HG03108 (cell line): ENCODE data around the gene CHRNA1.

Source experiments
- ATAC-seq: cut with Tn5 transposase; IDR thresholded peaks from one replicate; pipeline ENCODE4 v1.9.1; 2021; ENCODE audit warnings: moderate library complexity; ENCODE audit not compliant: unreplicated experiment

CHRNA1 gene

DNA sequence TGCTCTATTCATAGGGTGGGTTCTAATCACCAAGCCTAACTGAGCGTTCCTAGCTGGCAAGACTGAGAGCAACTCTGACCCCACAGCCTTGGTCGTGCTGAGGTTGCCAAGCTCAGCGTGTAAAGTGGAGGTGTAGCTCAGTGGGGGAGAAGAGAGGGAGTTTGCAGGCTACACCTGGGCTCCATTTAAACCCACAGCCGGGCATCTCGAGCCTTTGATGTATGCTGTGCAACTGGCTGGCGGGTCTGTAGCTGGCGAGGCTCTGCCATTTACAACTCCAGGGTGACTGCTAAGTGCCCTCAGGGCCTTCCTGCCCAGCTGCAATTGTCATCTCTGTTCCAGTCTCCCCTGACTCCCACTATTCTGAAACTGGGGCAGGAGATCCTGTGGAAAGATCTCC lies 20.0 kb upstream of the CHRNA1 start:
- no peak for ATAC-seq

DNA sequence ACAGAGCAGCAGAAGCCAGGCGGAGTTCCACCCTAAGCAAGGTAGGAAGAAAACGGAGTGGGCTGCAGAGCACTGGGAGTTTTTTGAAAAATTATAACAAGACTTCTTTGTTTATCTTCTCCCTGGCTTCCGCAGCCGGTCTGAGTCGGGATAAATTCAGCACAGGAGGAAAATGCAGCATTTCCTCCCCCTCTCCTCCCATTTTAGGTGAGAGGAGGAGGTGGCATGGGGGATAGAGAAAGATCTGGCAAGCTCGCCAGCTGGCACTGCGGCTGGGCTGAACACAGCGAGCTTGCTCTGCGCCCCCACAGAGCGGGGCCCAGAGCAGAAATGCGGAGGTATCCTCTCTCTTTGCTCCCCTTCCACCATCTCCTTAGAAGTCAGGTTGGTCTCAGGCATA lies 17.7 kb upstream of the CHRNA1 start:
- ATAC-seq, result no peak

DNA sequence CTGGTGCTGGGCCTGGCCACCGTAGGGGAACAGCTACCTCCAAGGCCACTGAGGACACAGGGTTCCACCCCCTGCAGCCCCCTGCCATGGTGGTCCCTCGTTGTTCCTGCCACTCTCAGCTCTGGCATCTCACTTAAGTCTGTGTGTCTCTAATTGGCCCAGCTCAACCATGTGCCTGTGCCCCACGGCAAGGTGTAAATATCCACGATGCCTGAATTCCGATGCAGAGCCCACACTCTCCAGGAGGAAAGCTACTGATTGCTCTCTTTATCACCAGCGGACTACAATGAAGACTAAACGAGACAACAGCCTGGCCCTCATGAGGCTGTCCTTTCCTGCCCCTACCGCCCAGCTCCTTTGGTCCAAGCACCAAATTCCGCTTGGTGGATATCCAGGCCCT lies 17.0 kb upstream of the CHRNA1 start:
- ATAC-seq, result no peak

DNA sequence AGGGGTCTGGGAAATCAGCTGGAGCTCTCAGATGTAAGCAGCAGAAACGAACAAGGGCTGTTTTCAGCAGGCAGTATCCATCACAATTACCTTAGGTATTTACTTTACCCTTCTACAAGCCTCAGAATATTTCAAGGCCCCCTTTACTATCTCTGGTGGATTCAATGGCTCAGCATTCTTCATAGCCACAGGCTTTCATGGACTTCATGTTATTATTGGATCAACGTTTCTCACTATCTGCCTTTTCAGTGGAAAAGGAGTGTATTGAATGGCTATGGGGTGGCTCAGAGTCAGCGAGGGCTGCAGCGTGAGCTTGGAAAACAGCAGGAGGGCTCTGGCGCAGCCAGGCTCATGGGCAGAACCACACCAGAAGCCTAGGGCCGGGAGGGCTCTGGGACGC lies 16.6 kb upstream of the CHRNA1 start:
- no peak for ATAC-seq

DNA sequence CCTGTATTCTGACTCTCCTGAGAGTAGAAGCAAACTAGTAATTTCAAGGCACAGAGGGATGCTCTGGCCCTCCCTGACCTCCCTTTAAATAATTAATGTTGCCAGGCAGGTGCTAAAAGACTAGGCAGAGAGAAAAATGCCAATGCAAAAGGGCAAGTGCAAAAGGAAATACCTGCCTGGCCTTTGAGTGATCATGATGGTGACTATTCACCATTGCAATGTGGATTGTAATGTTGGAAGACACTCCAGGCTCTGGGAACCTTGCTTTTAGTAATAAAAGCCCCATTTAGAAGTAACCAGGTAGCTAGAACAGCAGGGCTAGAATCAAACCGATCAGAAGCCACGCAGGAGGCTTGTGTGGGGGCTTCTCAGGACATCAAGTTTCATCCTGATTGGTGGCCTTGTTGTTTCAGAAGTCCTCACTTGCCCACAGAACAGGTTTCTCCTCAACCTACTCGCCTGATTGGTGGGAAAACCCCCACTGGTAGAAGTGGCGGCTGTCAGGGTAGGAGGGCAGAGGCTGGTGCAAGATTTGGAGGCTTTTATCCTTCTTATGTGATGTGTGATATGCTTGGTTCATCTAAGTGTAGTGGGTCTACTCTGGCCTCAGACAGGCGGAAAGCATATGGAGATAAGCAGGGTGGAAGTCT lies 16.0 kb upstream of the CHRNA1 start:
- no peak for ATAC-seq

DNA sequence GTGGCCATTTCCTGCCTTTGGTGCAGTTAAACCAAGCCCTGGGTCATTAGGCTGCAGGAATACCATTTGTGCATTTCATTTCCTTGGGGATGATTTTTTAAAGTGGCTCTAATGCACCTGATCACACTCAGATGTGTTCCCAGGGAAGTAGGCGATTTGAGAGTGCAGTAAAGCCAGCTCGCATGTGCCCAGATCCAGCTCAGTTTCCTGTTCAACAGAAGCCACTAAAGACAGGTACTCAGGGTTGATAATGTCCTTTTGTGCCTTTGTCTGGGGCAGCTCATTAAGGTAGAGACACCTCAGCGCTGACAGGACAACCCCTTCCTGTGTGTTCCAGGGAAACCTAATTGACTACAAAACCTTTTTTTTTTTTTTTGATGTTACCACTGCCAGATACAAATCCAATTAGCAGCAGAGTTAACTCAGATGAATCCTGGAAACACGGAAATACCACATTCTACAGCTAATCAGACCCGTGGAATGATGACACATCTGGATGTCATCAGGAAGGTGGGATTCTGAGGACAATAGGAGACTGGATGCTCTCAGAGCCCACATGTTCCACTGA lies 15.2 kb upstream of the CHRNA1 start:
- ATAC-seq, result no peak

DNA sequence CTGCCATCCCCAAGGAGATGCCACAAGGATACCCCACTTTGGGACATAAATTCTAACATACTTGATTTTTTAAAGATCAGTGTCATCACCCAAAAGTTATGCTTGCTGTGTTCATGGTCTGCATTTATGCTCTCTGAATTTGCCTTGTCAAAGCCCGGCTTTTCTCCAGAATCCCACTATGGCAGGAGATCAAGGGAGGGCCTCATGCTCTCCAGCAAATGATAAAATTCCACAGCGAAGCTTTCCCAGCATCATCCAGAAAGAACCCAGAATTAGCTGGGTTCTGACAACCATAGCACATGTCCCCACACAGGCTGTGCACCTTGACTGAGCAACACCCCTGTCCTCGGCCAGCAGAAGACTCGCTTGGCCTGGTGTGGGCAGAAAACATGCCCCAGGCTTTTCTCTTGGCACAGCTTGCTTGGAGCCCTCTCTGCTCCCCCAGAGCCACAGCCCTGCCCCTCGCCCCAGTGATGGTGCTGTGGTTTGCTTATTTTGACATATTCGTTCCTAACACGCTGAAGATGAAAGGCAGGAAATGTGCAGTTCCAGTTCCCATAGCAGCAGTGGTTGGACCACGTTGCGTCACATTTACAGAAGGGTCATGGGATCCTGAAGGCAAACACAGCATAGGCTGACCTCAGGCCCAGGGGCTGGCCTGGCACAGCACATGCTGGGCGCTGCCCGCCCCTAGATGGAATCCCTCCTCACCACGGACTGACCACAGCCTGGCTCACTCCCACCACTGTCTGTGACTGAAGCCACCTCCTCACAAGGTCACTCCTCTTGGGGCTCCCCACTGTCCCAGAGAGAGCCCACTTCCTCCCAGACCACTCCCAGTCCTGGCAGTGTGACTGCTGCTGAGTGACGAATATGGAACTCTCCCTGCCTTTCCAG lies 14.1 kb upstream of the CHRNA1 start:
- peak; percentile 73 for ATAC-seq

DNA sequence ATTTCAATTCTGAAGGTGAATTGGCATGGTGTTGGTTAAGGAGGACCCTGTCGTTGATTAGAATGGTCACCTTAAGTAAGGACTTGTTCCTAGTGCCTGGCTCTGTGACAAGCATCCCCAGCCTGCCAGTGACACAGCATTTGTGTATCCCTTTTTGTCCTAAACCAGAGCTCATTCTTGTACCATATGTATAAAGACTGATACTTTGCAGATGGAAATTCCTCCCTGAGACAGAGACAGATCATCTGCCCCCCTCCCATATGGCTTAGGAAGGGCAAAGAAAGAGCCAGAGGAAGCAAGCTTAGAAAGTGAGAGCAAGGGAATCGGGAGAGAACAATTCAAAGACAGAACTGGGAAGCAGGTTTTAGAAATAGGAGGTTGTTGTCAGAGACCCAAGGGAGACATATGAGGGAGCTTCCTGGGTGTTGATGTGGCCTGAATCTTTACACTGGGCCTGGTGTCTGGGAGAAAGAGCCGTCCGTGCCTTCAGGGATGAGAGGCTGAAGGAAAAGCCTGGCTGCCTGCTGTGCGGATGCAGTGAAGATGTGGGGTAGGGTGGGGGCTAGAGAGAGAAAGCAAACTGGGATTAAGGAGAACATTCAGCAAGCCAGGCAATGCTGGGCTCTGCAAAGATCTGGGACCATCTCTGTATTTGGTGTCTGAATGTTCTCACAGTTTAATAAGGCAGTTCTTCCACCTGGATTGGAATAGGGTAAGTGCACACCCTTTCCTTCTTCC lies 13.2 kb upstream of the CHRNA1 start:
- no peak for ATAC-seq

DNA sequence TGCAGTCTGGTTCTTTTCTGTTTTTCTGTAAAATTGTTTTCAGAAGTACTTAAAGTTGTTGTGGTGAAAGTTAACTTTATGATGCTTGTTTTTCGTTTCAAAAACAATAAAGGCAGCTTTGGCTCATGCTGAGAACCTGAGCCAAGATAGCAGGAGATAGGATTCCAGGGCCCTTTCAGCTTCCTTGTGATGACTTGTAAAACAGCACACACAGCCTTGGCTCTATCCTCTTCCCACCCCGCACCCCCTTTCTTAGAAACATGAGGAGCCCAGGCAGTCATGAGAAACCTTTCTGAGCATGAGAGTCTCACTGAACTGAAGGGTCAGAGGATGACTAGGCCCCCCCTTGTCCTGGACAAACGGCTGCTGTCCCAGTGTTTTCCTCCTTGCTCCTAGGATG lies 12.4 kb upstream of the CHRNA1 start:
- no peak for ATAC-seq

DNA sequence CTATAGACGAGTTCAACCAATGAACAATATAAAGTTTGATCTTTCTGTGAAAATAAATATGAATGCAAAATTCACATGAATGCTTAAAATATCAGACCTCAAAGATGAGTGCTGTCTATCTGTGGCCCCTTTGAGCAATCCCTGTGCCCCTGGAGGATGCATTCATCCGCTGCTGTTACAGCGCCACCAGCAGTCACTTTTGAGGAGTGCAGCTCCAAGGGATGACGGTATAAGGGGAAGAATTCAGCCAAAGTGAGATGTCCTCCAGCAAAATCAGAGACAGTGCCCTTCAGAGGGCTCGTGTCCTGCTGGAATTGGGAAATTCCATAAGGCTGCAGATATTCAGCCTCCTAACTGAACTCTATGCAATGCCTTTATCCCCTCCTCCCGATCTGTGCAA lies 12.0 kb upstream of the CHRNA1 start:
- no peak for ATAC-seq

DNA sequence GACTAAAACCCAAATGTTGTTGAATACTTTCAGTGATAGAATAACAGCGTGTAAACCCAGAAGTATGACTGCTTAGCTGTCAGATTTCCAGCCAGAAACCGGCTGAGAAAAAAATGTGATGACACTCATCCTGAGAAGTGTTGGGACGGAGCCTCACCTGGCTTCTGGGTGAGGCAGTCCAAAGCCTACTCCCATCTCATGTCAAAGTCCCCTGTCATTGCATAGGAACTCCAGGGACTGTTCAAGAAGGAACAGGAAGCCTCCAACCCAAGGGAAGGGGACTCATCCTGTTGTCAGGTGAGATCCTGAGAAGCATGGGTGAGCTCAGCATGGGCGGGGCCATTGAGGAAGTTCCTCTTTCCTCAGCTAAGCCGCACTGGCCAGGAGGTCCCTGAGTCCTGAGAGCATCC lies 11.3 kb upstream of the CHRNA1 start:
- ATAC-seq, result no peak

DNA sequence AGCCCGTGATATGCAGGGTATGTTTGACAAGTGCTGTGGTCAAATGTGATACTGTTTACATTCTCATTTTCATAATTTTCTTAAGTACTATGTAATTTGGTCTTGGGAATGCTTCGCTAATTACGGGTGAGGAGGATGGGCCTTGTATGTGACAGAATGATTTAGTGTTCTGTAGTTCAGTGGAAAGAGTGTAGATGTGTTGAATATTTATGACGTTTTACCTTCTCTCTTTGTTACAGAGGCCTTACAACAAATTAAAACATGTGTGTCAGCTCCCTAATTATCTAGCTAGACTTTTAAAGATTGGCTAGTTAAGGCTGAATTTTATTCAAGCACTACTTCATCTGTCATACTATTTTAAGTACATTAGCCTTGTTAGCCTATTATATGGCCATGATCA lies 10.6 kb upstream of the CHRNA1 start:
- no peak for ATAC-seq

DNA sequence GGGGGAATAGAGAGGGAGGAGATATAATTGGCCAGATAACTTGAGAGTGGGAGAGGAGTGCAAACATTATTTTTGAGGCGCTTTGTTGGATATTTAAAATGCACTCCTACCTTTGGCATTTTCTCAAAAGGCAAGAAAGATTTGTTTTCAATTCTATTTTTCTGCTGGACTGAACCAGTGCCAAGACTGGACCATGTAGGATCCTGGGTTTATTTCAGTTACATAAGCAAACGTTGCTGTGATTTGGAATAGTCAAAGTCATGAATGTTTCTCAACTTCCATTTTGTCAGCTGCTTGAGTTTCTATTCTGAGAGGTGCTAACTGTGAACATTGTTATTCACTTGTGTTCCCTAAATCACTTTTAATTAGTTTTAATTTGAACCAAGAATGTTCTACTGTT lies 8.9 kb upstream of the CHRNA1 start:
- ATAC-seq, result no peak

DNA sequence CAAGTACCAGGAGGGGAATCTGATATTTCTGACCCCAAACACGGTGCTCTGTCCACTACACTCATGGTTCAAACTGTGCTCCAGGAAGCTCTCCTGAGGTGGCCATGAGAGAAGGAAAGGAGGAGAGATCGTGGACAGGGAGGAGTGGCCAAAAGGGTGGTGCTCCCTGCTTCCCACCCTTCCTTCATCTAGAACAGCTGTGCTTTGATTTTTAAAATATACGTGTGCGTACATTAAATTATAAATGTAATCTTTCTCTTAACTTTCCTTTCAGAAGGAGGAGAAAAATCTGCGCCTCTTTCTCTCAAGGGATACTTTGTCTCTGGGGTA lies 8.2 kb upstream of the CHRNA1 start:
- no peak for ATAC-seq

DNA sequence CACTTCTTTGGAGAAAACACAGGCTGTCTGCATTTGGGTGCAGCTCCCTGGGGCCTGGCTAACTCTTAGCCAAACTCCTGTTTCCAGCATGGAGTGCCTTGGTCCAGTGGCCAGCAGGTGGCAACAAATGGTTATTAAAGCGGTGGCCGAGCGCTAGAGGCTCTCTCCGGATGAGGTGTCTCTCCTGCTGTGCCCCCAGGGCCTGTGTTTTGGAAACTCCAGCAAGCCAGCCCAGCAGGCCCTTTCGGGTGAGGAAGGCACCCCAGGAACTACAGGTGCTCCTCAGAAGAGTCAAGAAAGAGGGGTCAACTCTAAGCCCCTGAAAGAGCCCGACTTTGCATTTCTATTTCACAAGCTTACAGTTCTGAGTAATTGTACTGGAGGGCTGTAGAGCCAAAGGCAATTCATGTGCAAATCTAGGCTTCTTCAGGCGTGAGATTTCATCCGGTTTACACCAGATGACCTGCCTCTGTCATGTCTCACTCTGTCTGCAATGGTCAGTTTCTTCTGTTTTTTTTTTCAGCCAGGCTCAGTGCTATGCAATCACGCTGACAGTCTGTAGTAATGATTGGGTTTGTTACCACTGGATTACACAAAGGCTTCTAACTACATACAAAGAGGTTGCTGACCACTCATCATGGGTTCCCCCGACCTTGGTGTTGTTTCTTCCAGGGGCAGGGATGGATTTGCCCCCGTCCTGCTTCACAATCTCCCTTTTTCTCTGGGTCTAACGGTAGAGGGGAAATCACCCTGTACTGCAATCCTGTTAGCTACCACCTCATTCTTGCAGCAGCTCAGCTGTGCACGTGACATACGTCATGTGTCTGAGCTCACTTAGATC lies 7.6 kb upstream of the CHRNA1 start:
- no peak for ATAC-seq

DNA sequence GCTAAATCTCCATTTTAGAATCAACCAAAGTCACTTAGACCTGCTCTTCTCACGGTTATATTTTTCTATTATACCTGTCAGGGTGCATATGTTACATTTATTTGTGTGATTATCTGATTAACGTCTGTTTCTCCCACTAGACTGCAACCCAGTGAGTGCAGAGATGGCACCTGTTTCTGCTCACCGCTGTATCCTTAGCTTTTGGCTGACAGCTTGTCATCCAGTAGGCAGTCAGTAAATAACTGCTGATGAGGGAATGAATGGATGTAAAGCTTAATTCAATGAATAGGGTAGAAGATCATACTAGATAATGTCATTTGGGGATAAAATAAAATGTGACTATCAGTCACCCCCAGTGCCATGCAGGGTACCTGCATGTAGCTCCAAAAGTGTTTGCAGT lies 6.9 kb upstream of the CHRNA1 start:
- no peak for ATAC-seq

DNA sequence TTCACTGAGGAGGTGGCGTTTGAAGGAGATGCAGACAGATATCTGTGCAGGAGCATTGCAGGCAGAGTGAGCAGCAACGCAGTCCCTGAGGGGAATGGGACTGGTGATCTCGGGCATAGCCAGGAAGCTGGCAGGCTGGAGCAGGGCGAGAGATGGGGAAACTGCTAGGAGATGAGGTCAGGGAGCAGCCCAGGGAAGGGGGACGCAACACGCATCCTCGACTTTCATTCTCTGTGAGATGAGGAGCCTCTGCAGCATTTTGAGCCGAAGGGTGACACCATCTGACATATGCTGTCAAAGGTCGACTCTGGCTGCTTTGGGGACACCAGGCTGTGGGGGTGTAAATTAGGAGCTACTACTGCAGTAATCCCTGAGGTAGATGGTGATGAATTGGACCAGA lies 4.3 kb upstream of the CHRNA1 start:
- ATAC-seq, result no peak

DNA sequence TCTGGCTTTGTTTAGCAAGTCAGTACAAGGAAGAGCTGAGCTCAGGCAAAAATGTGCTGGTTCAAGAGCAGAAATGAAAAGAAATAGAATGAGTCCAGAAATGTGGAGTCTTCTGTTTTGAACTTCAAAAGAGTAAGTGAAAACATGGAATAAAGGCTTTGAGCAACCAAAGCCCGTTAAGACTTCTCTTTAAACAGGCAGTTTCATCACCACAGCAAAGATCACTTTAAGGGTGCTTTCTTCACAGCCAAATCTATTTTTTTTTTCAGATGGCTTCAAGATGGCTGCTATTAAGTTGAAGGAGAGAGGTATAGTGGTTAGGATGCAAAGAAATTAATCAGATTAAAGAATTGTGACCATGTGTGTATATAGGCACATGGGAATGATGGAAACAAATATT lies 2.0 kb upstream of the CHRNA1 start:
- ATAC-seq, result no peak

DNA sequence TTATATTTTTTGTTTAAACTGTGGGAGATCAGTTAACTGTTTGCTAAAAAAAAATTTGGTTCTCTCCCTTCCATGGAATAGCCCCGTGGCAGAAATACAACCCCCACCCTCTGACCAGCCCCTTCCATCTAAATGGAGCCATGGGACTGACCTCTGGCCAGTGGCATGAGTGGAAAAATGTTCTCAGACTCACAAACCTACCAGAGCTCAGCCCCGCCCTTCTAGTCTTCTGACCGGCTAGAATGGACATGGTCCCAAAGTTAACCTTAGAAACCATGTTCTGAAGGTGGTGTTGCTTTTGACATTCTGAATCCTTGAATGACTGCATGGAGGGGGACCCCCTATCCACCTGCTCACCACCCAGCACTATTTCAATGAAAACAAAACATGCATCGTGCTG lies 1.3 kb upstream of the CHRNA1 start:
- no peak for ATAC-seq

DNA sequence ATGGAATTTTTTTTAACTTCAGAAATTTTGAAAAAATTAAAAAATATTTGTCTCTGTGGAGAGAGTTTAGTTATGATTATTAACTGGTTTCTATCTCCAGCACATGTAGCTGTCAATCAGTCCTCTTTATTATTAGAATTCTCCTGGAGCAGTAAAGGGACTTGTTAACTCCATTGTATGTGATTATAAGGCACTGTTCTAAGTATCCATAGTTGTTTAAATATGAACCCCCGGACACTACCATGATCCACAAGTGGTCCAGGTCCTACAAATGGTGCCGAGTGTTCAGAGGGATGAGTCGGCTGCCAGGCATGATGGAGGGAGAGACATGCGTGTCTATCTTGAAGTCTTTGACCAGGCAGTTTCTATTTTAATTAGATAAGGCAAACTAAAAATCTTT lies 492 bp downstream of the CHRNA1 start:
- no peak for ATAC-seq

DNA sequence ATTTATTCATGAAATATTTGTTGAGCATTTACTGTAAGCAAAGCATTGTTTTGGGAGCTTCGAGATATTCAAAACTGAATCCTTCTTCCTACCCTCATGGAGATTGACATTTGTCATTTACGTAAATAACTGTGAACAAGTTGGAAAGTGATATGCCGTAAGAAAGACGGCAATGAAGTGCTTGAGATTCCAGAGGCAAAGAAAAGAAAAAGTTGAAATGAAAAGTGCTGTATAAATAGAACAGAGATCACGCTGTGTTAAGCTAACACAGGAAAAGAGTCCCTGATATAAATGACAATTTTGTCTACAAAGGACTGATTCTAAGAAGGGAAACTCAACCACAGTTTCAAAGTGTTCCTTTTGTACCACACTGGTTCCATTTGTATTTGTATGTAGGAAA lies 1.8 kb downstream of the CHRNA1 start:
- ATAC-seq, result no peak
